ENCODE measurements around the gene ZNF2.

ZNF2 gene

GRCh38 chr2:95165371-95166064 lies at the start of gene ZNF2:
Gene ZNF2, plus strand, starts transcription at chr2:95165809. Its CDS starts 10,418 bp downstream, at chr2:95176227.
- DNase-seq = peak; percentile 96 to 98

GRCh38 chr2:95121093-95121406 lies 44.6 kb upstream of the ZNF2 start:
- DNase-seq = no peak

GRCh38 chr2:95121407-95122196 lies 44.0 kb upstream of the ZNF2 start, which contains the start of gene MRPS5:
Gene MRPS5, minus strand, starts transcription at chr2:95121808. Its CDS starts 17 bp downstream, at chr2:95121791.
- peak; percentile 77 to 92 for DNase-seq

- peak in 1 of 2 donors; percentile 2 for DNase-seq
These were observed 43.4 kb upstream of the ZNF2 start for GRCh38 chr2:95122197-95122551.

- DNase-seq = no peak
These were observed 26.9 kb upstream of the ZNF2 start for GRCh38 chr2:95138702-95139101.

- no peak for DNase-seq
These were observed 21.8 kb upstream of the ZNF2 start for GRCh38 chr2:95143838-95144237.

- DNase-seq = no peak
These were observed 16.1 kb upstream of the ZNF2 start for GRCh38 chr2:95149397-95149984.

- no peak for DNase-seq
These were observed 7.2 kb upstream of the ZNF2 start for GRCh38 chr2:95158441-95158840.

GRCh38 chr2:95158891-95159619 lies 6.6 kb upstream of the ZNF2 start:
- DNase-seq = peak; percentile 18 to 20

GRCh38 chr2:95159690-95160449 lies 5.7 kb upstream of the ZNF2 start, which contains the start of gene ZNF514:
Gene ZNF514, minus strand, starts transcription at chr2:95159848. Its CDS starts 6,595 bp downstream, at chr2:95153253.
- DNase-seq = peak; percentile 53 to 58

GRCh38 chr2:95165030-95165370 lies 609 bp upstream of the ZNF2 start:
- no peak for DNase-seq

GRCh38 chr2:95166065-95166763 lies 605 bp downstream of the ZNF2 start:
- no peak for DNase-seq

- no peak for DNase-seq
These were observed 6.3 kb downstream of the ZNF2 start for GRCh38 chr2:95171902-95172301.

- no peak for DNase-seq
These were observed 8.5 kb downstream of the ZNF2 start for GRCh38 chr2:95174031-95174542.

GRCh38 chr2:95179451-95179850 lies 13.8 kb downstream of the ZNF2 start:
- no peak for DNase-seq

- DNase-seq = no peak
These were observed 16.2 kb downstream of the ZNF2 start for GRCh38 chr2:95181774-95182173.

GRCh38 chr2:95185197-95185596 lies 19.6 kb downstream of the ZNF2 start:
- no peak for DNase-seq

GRCh38 chr2:95185973-95186372 lies 20.4 kb downstream of the ZNF2 start:
- no peak for DNase-seq

- DNase-seq = peak; percentile 12 to 45
These were observed 27.3 kb downstream of the ZNF2 start for GRCh38 chr2:95192956-95193355.

- DNase-seq = no peak
These were observed 38.3 kb downstream of the ZNF2 start for GRCh38 chr2:95203911-95204310.

GRCh38 chr2:95204396-95204795 lies 38.8 kb downstream of the ZNF2 start:
- no peak for DNase-seq

GRCh38 chr2:95206096-95206495 lies 40.5 kb downstream of the ZNF2 start:
- no peak for DNase-seq

All from inflammatory macrophage treated with lipopolysaccharide for 1 hour (primary cell).